A673 (cell line): Measurements from ENCODE around the gene DENND11. TPM values are rescaled to one million over a fixed set of nuclear protein-coding genes. Genes with fewer than 3 reads are reported as not detected.

ENCODE experiments used
- BruUV-seq: library from RNA; stranded (reverse); fragments of 400-500 nt; replicated peaks from 2 replicates; lab custom pipeline; 2021; lab: Mats Ljungman, UMichigan
- CTCF ChIA-PET: fragments of 300-600 bp; sonication (Branson Sonifier 250); formaldehyde crosslinking; loops from one replicate; lab custom pipeline; 2022; ENCODE audit warnings: antibody characterized with exemption; lab: Charles Lee
- POLR2A ChIA-PET: fragments of 300-600 bp; sonication (Branson Sonifier 250); formaldehyde crosslinking; loops from one replicate; lab custom pipeline; 2022; ENCODE audit warnings: antibody characterized with exemption; ENCODE audit not compliant: low non-redundant PET; lab: Charles Lee
- DNase-seq: peaks from one replicate; pipeline ENCODE4 v3.0.0-alpha.2; 2015; ENCODE audit warnings: low spot score
- H3K27ac ChIP-seq: fragments of 200-600 bp; sonication (generic); 2 replicates; pipeline ENCODE4 v1.5.1; 2016; ENCODE audit warnings: mixed run types, low read depth, mild to moderate bottlenecking, mixed read lengths, antibody characterized with exemption, low read length; ENCODE audit not compliant: poor library complexity, severe bottlenecking
- H3K27me3 ChIP-seq: fragments of 200-600 bp; sonication (generic); replicated peaks from 2 replicates; pipeline ENCODE4 v1.6.1; 2017; ENCODE audit warnings: mixed run types, low read depth, mild to moderate bottlenecking, mixed read lengths, antibody characterized with exemption, low read length; ENCODE audit not compliant: insufficient read depth, poor library complexity
- H3K36me3 ChIP-seq: fragments of 200-600 bp; sonication (generic); 2 replicates; pipeline ENCODE4 v1.6.1; 2016; ENCODE audit warnings: mixed run types, mild to moderate bottlenecking, mixed read lengths, antibody characterized with exemption, low read length; ENCODE audit not compliant: insufficient read depth, poor library complexity, severe bottlenecking
- H3K4me1 ChIP-seq: fragments of 200-600 bp; sonication (generic); 2 replicates; pipeline ENCODE4 v1.6.1; 2017; ENCODE audit warnings: mixed run types, mild to moderate bottlenecking, mixed read lengths, antibody characterized with exemption, low read length; ENCODE audit not compliant: insufficient read depth, poor library complexity, severe bottlenecking
- H3K4me3 ChIP-seq: fragments of 200-600 bp; sonication (generic); 2 replicates; pipeline ENCODE4 v1.5.1; 2016; ENCODE audit warnings: low read depth, mixed run types, mild to moderate bottlenecking, mixed read lengths, low read length; ENCODE audit not compliant: poor library complexity, severe bottlenecking
- H3K9me3 ChIP-seq: fragments of 200-600 bp; sonication (generic); 2 replicates; pipeline ENCODE4 v1.6.1; 2016; ENCODE audit warnings: mixed run types, low read depth, mild to moderate bottlenecking, mixed read lengths, antibody characterized with exemption, low read length; ENCODE audit not compliant: poor library complexity, severe bottlenecking
- EZH2 ChIP-seq: fragments of 200-600 bp; sonication (generic); IDR thresholded peaks from 2 replicates; pipeline ENCODE4 v1.6.1; 2017; ENCODE audit warnings: borderline replicate concordance, low read depth, mild to moderate bottlenecking, mixed read lengths, antibody characterized with exemption, low read length; ENCODE audit not compliant: poor library complexity, severe bottlenecking
- intact Hi-C: fragments of 100-400 bp; cut with micrococcal nuclease; formaldehyde crosslinking; loops from one replicate; pipeline ENCODE4 v1.10.0; 2022; ENCODE audit not compliant: unreplicated experiment
- total RNA-seq: library from RNA; stranded (reverse); gene quantifications from 2 replicates; pipeline ENCODE4 v1.2.3, GENCODE V29; 2021
- TF ChIP-seq, protein P1 (sequence below): fragments of 300-800, 200-600 bp; sonication (generic); conservative IDR thresholded peaks from 2 replicates; pipeline ENCODE4 v1.5.1; 2017; ENCODE audit warnings: low read depth, mild to moderate bottlenecking, antibody characterized with exemption, low read length, moderate library complexity, mixed read lengths

The DENND11 gene
- total RNA-seq, 1 experiment from 2014 or later, result 11.9 TPM

DNA sequence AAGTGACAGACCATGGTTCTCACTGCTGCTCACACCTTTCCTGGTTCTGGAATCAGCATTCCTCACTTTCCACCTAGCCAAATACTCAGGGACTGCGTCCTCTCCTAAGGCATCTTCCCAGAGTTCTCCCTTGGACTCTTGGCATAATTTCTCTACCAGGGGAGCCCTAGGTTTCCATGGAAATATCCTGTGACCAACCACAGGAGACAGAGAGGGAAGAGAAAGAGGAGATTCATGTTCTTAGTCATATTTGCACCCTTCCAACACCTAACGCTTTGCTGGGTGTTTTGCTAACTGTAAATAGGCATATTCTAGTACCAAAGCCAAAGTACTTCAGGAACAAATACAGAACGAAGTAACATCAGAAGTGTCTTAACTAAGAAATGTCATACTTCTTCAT lies 28.6 kb downstream of the DENND11 start:
- TF ChIP-seq, protein P1, sequence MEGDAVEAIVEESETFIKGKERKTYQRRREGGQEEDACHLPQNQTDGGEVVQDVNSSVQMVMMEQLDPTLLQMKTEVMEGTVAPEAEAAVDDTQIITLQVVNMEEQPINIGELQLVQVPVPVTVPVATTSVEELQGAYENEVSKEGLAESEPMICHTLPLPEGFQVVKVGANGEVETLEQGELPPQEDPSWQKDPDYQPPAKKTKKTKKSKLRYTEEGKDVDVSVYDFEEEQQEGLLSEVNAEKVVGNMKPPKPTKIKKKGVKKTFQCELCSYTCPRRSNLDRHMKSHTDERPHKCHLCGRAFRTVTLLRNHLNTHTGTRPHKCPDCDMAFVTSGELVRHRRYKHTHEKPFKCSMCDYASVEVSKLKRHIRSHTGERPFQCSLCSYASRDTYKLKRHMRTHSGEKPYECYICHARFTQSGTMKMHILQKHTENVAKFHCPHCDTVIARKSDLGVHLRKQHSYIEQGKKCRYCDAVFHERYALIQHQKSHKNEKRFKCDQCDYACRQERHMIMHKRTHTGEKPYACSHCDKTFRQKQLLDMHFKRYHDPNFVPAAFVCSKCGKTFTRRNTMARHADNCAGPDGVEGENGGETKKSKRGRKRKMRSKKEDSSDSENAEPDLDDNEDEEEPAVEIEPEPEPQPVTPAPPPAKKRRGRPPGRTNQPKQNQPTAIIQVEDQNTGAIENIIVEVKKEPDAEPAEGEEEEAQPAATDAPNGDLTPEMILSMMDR, result no peak
- no peak for TF ChIP-seq EZH2
- BruUV-seq, result no TSS peak
- Histone ChIP-seq H3K36me3 (no peaks in the 10 kb centered on the region), H3K27me3 (no peaks in the 10 kb centered on the region), H3K4me3 (no peak overlapping the region), H3K4me1 (no peaks in the 10 kb centered on the region), H3K9me3 (no peaks in the 10 kb centered on the region), H3K27ac (no peak overlapping the region)
- intact Hi-C loops, result no loop called here
- CTCF ChIA-PET, result no interaction called here
- POLR2A ChIA-PET, result no interaction called here
- no peak for DNase-seq

DNA sequence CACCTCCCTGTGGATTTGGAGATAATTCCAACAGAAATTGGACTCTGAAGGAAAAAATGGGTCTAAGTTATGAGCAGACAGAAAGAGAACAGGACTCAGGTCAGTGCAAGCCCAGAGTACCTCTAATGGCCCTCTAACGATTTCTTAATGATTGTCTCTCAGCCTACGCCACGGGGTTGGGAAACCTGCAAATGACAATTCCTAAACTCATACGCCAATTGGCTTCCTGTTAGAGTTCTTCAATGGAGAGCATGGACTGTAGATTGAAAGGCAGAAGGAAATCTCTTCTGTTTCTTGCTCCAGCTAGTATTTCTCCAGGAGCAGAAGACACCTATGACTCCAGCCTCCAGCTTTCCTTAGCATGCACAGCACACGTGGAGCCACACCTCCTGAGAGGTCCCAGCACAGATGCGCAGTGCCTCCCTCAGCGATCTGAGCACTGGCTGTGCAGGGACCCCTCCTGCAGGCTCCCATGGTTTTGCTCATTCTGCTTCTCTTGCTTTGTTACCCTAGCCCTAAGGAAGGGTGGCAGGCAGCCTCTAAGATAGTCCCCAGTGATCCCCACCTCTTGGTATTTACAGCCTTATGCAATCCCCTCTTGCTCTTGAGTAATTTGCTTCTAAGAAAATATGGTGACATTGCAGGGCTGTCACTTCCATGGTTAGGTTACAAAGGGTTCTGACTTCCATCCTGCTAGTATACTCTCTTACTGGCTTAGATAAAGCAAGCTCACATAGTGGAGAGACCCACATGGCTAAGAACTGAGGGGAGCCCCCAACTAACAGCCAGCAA lies 30.1 kb downstream of the DENND11 start:
- ChIA-PET CTCF (no interaction called here), POLR2A (no interaction called here)
- H3K4me3 ChIP-seq, result no peak overlapping the region
- TF ChIP-seq, protein P1, result no peak
- TF ChIP-seq EZH2, result no peak
- no peaks in the 10 kb centered on the region for H3K4me1 ChIP-seq
- no TSS peak for BruUV-seq
- DNase-seq, result no peak
- no peaks in the 10 kb centered on the region for H3K9me3 ChIP-seq
- no peaks in the 10 kb centered on the region for H3K36me3 ChIP-seq
- intact Hi-C loops, result no loop called here
- H3K27ac ChIP-seq, result no peak overlapping the region
- no peaks in the 10 kb centered on the region for H3K27me3 ChIP-seq

DNA sequence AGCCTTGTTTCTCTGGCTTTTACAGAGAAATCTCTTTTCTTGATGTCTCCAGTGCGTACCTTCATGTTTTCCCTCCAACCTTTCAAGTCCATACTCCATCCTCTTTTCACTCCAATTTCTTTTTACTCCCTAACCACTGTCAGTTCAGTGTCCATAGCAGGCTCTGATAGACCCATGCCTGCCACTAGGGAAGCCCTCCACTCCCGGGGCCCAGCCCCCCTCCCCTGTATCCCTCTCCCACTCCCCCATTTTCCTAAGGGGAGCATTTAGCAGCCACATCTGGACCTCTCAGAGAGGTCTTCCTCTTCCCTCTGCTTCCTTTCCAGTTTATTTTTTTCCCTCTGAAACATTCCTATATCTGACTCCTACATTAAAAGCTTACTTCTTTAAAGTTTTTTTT lies 33.1 kb downstream of the DENND11 start:
- no TSS peak for BruUV-seq
- H3K9me3 ChIP-seq, result no peaks in the 10 kb centered on the region
- DNase-seq, result no peak
- no peak for TF ChIP-seq EZH2
- TF ChIP-seq, protein P1, result no peak
- CTCF ChIA-PET, result no interaction called here
- POLR2A ChIA-PET, result interaction anchor here (0.6 kb wide), 1 partner anchor 53 kb away, joined by 4 read pairs; no protein-coding TSS in a partner anchor
- no peak overlapping the region for H3K27ac ChIP-seq
- intact Hi-C loops, result no loop called here
- no peak overlapping the region for H3K4me3 ChIP-seq
- no peaks in the 10 kb centered on the region for H3K27me3 ChIP-seq
- H3K4me1 ChIP-seq, result no peaks in the 10 kb centered on the region
- no peaks in the 10 kb centered on the region for H3K36me3 ChIP-seq
